Ovary (tissue), 9 donors: ENCODE measurements around the gene PLVAP. TPM values are rescaled to one million over a fixed set of nuclear protein-coding genes. Genes with fewer than 3 reads are reported as not detected.

Experiments
- DNase-seq, 5 donors: peaks; one replicate each; pipeline ENCODE4 v3.0.0-alpha.2; 2019 to 2020
- H3K27ac ChIP-seq, 2 donors: fragments of 200-600 bp; one replicate each; pipeline versions ENCODE4 v1.5.1 to v1.8.0; 2019 to 2022
- H3K27me3 ChIP-seq: fragments of 200-600 bp; one replicate; pipeline ENCODE4 v1.8.0; 2022
- H3K36me3 ChIP-seq: fragments of 200-600 bp; sonication (generic); one replicate; pipeline ENCODE4 v1.5.1; 2019
- H3K4me1 ChIP-seq: one replicate; pipeline ENCODE4 v1.8.1; 2013; ENCODE audit warnings: mild to moderate bottlenecking, moderate library complexity; ENCODE audit not compliant: insufficient read depth
- H3K4me3 ChIP-seq: fragments of 200-600 bp; sonication (generic); one replicate; pipeline ENCODE4 v1.5.1; 2017
- H3K9me3 ChIP-seq, 2 donors: fragments of 200-600 bp in 1 of 2; sonication (generic) in 1 of 2; one replicate each; pipeline versions ENCODE4 v1.5.1 to v1.8.1; 2013 to 2019; ENCODE audit warnings: mild to moderate bottlenecking in 1 of 2, moderate library complexity in 1 of 2
- EP300 ChIP-seq: sonication (generic); formaldehyde crosslinking; IDR thresholded peaks from one replicate; pipeline ENCODE4 v1.6.1; 2017; ENCODE audit warnings: antibody characterized with exemption
- POLR2A ChIP-seq: fragments of 450-650 bp; IDR thresholded peaks from one replicate; pipeline ENCODE4 v1.6.1; 2017; ENCODE audit warnings: antibody characterized with exemption, mild to moderate bottlenecking, moderate library complexity
- WGBS, 3 donors: extraction: QIAGEN DNeasy Blood & Tissue Kit in 1 of 3; methylation state at CpG; one replicate each; pipeline versions ENCODE4 v1.1.5 to v1.1.7; 2013 to 2017; 5-methylcytosine and 5-hydroxymethylcytosine counted together
- intact Hi-C, 4 donors: fragments of 100-400 bp; cut with DNase I; formaldehyde crosslinking; loops; one replicate each; pipeline versions ENCODE4 v1.11.0 to v1.15.1; 2022 to 2023
- polyA plus RNA-seq, 2 donors: library from polyadenylated mRNA; stranded (reverse); fragments of 200-250 nt in 1 of 2; fragments of 350-450 nt in 1 of 2; fragmentation: Illumina TruSeq in 1 of 2; extraction: RNeasy Lipid Tissue Mini Kit (QIAGEN cat#74804) in 1 of 2; gene quantifications; one replicate each; pipeline ENCODE4 v1.2.3, GENCODE V29; 2013 to 2014
- total RNA-seq, 7 donors: library from RNA; depleted of rRNA in 2 of 7; stranded (reverse); fragments of >200 nt in 2 of 7; fragmentation: NEBNext Ultra II Directional in 3 of 7; extraction: Animal tissue kit (Norgen Biotek cat#: 25700) in 3 of 7; gene quantifications; one replicate each; pipeline versions ENCODE4 v1.1.0 to v1.2.4, GENCODE V29; 2016 to 2023
- TF ChIP-seq, protein P1 (sequence below), 3 donors: fragments of 450-650 bp in 2 of 3; fragments of 200-600 bp in 1 of 3; IDR thresholded peaks; one replicate each; pipeline versions ENCODE4 v1.5.1 to v1.8.0; 2016 to 2022; ENCODE audit warnings: antibody characterized with exemption in 3 of 3, mild to moderate bottlenecking in 1 of 3
- donor health status: DM: no; HTN: no; CAD: no; lungs with moderate emphysema.
- donor health status: DM: no; HTN: no; CAD: no.
- donor health status: Bipolar disorder and iron deficiency.
- donor health status: DM: yes; HTN: yes; CAD: no.
- donor health status: DM: no; HTN: no; CAD: no.
- donor health status: DM: yes; HTN: yes; CAD: no.

The PLVAP gene
- total and polyA plus RNA-seq, 9 donors, result 2.0 to 22.7 (median 8.3) TPM

GRCh38 chr19:17402982-17403855 lies 26.1 kb upstream of the PLVAP start:
- Histone ChIP-seq H3K27me3 (no peaks in the 10 kb centered on the region), H3K4me1 (peaks cover 13% of the 10 kb centered on the region), H3K27ac (peak overlapping the region; percentile 87 to 97), H3K36me3 (no peaks in the 10 kb centered on the region), H3K4me3 (peak overlapping the region; percentile 57), H3K9me3 (no peaks in the 10 kb centered on the region)
- intact Hi-C loops, result no loop called here
- TF ChIP-seq, protein P1, sequence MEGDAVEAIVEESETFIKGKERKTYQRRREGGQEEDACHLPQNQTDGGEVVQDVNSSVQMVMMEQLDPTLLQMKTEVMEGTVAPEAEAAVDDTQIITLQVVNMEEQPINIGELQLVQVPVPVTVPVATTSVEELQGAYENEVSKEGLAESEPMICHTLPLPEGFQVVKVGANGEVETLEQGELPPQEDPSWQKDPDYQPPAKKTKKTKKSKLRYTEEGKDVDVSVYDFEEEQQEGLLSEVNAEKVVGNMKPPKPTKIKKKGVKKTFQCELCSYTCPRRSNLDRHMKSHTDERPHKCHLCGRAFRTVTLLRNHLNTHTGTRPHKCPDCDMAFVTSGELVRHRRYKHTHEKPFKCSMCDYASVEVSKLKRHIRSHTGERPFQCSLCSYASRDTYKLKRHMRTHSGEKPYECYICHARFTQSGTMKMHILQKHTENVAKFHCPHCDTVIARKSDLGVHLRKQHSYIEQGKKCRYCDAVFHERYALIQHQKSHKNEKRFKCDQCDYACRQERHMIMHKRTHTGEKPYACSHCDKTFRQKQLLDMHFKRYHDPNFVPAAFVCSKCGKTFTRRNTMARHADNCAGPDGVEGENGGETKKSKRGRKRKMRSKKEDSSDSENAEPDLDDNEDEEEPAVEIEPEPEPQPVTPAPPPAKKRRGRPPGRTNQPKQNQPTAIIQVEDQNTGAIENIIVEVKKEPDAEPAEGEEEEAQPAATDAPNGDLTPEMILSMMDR (IDR thresholded peaks at IDR 0.05), result no peak
- WGBS, 3 donors, result 32 to 37% (median 33%) methylated on average over 31 to 36 of the region's 36 CpGs
- DNase-seq, result peak; percentile 71 to 78 (median 73)

- TF ChIP-seq EP300 (no peak), POLR2A (no peak)
- TF ChIP-seq, protein P1 (IDR thresholded peaks at IDR 0.05), result no peak
- Histone ChIP-seq H3K27ac (no peak overlapping the region), H3K27me3 (no peaks in the 10 kb centered on the region), H3K4me1 (peaks cover 11% of the 10 kb centered on the region), H3K4me3 (no peak overlapping the region), H3K9me3 (no peaks in the 10 kb centered on the region), H3K36me3 (no peaks in the 10 kb centered on the region)
- DNase-seq, result no peak
- intact Hi-C loops, result no loop called here
- 82 to 87% (median 84%) methylated on average over 6 of the region's 6 CpGs for WGBS, 3 donors
Observed at GRCh38 chr19:17401628-17402027, 24.5 kb upstream of the PLVAP start.

DNA sequence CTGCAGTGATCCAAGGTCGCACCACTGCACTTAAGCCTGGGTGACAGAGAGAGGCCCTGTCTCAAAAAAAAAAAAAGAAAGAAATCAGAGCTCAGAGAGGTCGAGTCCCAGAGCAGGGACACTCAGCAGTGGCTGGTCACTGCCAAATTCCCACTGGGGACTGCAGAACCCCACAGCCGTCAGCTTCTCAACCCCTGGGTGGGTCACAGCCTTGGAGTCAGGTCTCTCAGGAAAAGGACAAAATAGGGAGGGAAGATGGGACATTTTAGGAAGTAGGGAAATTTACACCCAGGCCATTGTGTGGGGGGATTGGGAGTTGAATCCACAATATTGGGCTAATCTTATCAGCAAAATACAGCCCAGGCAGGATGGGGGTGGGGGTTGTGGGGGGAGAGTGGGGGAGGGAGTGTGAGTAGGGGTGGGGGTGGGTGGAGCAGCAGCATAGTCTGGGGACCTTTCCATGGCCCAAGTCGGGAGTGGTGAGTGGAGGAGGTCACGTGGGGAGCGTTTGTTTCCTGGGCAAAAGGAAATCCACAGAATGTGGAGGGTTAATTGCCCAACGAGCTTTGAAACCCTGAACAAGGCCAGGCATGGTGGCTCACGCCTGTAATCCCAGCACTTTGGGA lies 21.9 kb upstream of the PLVAP start:
- 55 to 58% (median 55%) methylated on average over 8 of the region's 8 CpGs for WGBS, 3 donors
- Histone ChIP-seq H3K27ac (no peak overlapping the region), H3K9me3 (no peaks in the 10 kb centered on the region), H3K4me1 (peaks cover 5% of the 10 kb centered on the region), H3K36me3 (no peaks in the 10 kb centered on the region), H3K27me3 (no peaks in the 10 kb centered on the region), H3K4me3 (no peak overlapping the region)
- TF ChIP-seq, protein P1 (IDR thresholded peaks at IDR 0.05), result no peak
- TF ChIP-seq POLR2A (no peak), EP300 (no peak)
- no peak for DNase-seq
- intact Hi-C loops, result loop anchor here in 1 of 4 donors (10.0 kb wide), 1 partner anchor 66 kb away; the partner anchor contains the start of gene NXNL1

DNA sequence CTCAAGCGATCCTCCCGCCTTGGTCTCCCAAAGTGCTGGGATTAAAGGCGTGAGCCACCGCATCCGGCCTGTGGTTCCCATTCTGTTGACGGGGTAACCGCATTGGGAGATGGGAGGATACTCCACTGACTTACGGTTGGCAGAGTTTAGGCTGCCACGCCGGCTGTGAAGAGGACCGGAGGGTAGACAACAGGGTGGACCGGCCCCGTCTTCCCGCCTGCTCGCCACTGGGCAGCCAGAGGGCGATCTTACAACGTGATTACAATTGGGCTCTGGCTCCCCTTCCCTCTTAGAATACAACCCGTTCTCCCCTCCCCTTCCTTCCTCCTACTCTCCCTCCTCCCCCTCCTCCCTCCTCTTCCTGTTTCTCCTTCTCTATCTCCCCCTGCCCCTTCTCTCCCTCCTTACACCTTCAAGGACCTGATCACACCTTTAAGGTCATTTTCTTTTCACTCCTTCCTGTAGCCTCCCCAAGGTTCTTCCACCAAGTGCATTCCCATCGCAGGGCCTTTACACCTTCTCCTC lies 17.8 kb upstream of the PLVAP start:
- no peak overlapping the region for H3K27ac ChIP-seq
- DNase-seq, result peak; percentile 64 to 77 (median 73)
- H3K4me3 ChIP-seq, result no peak overlapping the region
- no peaks in the 10 kb centered on the region for H3K27me3 ChIP-seq
- H3K4me1 ChIP-seq, result peaks cover 11% of the 10 kb centered on the region
- H3K36me3 ChIP-seq, result no peaks in the 10 kb centered on the region
- WGBS, 3 donors, result 25 to 52% (median 45%) methylated on average over 19 of the region's 19 CpGs
- intact Hi-C loops, result loop anchor here in 3 of 4 donors (5.0 to 10.0 kb wide), 2 partner anchors 70 to 72 kb away; partner anchors contain the start of gene NXNL1 (in 1 of the 3)
- no peaks in the 10 kb centered on the region for H3K9me3 ChIP-seq
- TF ChIP-seq EP300, result no peak
- no peak for TF ChIP-seq POLR2A
- TF ChIP-seq, protein P1 (IDR thresholded peaks at IDR 0.05), result peak; percentile 10 to 66 (median 56)
